ENCODE measurements around the gene ZMPSTE24.

The ZMPSTE24 gene

GRCh38 chr1:40305871-40306270 lies 47.8 kb downstream of the ZMPSTE24 start:
- no peak for DNase-seq

DNA sequence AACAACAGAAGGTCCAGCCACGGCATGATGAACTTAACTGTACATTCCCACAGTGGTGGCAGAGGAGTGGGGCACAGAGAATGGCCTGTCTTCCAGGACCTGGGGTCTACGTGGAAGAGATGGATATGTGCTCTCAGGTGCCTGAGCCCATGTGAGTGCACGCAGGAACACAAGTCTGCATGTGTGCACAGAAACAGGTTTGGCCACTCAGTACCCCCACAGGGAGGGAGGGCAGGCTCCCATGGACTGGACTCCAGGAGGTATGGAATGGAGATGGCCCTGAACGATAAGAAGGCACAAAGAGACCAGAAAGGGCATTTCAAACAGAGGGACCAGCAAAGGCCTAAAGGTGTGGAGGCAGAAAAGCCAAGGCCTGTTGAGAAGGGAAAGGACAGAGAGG lies 48.3 kb downstream of the ZMPSTE24 start:
- DNase-seq = no peak

- DNase-seq = no peak
These were observed 49.1 kb downstream of the ZMPSTE24 start for GRCh38 chr1:40307186-40307585.

GRCh38 chr1:40308036-40308727 lies 50.1 kb downstream of the ZMPSTE24 start:
- no peak for DNase-seq

DNA sequence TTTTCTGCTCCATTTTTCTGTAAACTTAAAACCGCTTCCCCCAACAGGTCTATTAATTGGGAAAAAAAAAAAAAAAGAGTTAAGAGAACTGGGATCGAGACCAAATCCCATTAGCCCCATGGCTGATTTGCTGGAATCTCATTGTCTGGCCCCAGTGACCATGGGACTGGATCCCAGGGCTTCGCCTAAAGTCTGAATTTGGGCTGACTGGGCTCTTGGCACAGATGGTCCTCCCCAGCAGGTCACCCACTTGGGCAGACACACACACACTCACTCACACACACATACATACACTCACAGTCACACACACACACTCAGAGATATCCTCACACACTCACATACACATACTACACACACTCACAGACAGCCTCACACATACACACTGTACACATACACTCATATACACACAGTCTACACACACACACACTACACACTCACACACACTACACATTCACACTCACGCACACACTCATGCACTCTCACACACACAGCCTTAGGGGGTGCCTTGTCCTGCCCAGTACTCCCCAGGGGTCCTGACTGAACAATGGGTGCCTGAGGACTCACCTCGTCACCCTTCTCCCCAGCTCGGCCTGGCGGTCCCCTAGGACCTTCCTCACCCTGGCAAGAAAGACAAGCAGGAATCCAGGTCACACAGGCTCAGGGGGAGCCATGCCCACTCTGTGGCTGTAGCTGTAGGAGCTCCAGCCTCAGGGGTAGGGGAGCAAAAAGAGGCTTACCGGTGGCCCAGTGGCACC lies 51.5 kb downstream of the ZMPSTE24 start:
- no peak for DNase-seq

DNA sequence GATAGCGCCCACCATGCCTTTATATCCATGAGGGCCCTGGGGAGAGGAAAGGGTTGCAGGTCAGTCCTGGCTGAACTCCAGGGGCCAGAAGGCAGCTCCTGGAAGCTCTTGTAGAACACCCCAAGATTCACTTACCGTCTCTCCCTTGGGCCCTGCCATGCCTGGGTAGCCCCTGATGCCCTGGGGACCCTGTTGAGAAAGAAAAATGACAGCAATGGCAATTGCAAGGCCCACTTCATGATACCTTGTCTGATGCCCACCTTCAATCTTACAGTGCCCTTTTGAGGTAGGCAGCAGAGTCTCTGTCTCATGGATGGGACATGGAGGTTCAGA lies 52.1 kb downstream of the ZMPSTE24 start:
- no peak for DNase-seq

GRCh38 chr1:40310983-40311642 lies 53.1 kb downstream of the ZMPSTE24 start:
- DNase-seq = no peak

- no peak for DNase-seq
These were observed 53.7 kb downstream of the ZMPSTE24 start for GRCh38 chr1:40311692-40312091.

DNA sequence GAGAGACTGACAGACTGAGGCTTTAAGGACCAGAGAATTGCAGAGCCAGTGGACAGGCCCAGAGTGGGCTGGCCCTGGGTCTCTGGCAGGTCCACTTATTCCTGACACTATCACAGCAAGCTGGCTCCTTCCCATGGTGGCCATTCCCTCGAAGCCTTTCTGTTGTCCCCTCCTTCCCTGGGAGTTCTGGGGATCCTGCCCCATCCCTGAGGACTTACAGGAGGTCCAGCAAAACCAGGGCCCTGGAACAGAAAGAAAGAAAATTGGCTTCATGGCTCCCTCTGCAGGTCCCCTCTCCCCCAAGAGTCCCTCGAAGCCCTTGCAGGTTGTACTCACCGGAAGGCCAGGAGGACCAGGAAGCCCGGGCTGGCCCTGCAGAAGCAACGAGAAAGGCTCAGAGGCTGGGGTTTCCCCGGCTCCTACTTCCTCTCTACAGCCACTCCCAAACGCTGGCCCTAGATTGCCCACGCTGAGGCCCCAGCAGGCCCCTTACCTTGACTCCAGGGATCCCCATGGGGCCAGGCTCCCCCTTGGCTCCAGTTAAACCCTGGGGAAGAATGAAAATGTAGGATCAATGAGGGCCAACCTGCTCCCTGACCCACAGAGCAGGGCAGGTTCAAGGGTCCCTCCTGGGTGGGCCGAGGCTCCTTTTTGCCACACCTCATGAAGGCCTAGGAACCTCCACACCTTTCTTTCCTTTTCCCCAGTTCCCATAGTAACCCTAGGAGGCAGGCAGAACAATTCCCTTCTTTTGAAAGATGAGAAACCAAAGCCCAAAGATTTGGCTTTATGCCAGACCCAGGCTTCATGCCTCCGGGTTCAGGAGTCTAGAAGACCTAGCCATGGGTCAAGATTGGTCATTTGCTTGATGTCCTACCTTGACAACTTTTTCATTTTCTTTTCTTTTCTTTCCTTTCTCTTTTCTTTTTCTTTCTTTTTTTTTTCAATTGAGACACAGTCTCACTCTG lies 54.5 kb downstream of the ZMPSTE24 start:
- no peak for DNase-seq

DNA sequence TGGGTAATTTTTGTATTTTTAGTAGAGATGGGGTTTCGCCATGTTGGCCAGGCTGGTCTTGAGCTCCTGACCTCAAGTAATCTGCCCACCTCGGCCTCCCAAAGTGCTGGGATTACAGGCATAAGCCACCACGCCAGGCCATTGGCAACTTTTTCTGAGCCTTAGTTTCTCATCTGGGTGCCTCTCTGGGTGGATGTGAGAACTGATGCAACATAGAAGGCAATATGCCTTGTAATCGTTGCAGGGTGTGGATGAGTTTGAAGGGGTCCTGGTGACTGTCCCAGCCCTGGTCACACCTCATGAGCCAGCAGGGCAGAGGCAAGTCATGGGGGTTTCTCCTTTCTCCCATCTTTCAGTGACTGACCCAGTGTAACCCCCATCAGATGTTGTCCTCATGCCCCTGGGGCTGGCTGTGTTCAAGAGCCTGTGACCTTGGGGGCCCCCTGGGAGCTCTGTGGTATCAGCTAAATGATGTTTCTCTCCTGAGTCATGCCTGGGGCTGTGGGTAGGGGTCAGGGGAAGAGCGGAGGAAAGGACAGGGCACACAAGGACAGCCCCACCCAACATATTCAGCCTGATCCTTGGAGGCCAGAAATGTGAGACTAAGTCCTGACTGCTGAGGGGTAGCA lies 55.4 kb downstream of the ZMPSTE24 start:
- no peak for DNase-seq

- no peak for DNase-seq
These were observed 56.1 kb downstream of the ZMPSTE24 start for GRCh38 chr1:40313958-40314720.

- no peak for DNase-seq
These were observed 56.7 kb downstream of the ZMPSTE24 start for GRCh38 chr1:40314721-40315238.

DNA sequence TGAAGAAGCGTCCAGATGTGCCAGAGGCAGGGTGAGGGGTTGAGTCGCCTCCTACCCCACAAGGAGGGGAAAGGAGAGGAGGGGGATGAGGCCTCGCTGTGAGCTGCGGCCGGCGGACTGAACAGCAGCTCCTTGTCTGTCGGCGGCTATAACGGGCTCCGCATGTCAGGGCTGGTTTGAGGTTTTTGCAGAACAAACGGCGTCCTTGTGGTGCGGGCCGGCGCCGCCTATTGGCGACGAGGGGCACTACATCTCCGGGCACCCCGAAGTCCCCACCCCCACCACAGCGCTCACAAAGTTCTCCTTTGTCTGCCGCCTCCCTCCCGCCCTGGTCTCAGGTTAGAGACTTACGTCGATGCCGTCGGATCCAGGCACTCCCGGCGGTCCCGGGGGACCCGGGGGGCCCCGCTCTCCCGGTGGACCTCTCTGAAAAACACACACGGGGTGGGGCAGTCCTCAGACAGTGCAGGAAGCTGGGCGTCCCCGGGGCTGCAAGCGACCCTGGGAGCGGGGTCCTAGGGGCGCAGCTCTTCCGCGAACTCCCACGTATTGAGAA lies 57.3 kb downstream of the ZMPSTE24 start:
- DNase-seq = peak; percentile 68

- no peak for DNase-seq
These were observed 58.0 kb downstream of the ZMPSTE24 start for GRCh38 chr1:40315795-40316594.

DNA sequence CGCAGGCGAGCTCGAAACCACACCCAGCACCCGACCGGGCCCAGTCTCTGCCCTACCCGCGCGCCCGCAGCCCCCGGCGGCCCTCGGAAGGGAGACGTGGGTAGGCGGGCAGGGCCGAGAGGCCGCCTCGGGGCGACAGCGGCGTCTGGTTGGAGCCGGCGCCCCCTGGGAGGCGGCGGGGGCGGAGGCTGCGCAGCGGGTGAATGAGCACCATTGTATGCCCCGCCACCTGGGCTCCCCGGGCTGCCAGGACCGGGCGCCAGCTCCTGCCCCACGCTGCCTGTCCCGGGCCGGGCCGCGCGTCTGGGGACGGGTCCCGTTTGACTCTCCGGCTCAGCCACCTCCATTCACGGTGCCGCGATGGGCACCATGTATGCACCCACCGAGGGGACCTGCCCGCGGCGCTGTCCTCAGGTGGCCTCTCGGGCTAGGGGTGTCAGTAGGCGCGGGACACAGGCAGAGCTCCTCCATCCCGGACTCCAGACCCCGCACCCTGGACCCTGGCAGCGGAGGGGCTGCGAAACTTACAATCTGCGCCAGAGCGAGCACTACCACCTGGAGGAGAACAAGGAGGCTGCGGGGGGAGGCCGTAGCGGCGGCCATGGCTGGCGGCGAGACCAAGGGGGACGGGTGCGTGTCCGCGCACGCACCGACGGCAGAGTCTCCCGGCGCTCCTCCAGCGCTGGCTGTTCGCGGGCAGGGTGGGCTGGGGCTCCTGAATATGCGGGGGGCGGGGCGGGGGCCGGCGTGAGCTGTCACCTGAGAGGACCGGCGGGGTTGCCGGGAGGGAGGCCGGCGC lies 58.8 kb downstream of the ZMPSTE24 start, which contains the start of gene COL9A2:
TSS of gene COL9A2 (minus strand) at position 692 of the 799 bp plus-strand sequence. CDS start at position 603, 89 bp downstream.
- no peak for DNase-seq

GRCh38 chr1:40317394-40318074 lies 59.5 kb downstream of the ZMPSTE24 start:
- no peak for DNase-seq

DNA sequence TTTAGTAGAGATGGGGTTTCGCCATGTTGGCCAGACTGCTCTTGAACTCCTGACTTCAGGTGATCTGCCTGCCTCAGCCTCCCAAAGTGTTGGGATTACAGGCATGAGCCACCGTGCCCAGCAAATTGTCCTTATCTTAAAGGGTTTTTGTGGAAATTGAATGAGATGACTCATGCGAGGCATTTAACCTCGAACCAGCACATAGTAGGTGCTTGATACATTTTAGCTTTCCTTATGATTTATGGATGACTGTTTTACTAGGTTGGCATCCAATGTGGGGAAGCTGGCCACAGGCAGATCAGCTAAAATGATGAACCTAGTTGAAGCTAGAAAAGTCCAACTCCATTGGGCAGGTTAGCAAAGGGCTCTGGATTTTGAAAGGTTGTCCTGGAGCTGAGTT lies 60.4 kb downstream of the ZMPSTE24 start:
- no peak for DNase-seq

DNA sequence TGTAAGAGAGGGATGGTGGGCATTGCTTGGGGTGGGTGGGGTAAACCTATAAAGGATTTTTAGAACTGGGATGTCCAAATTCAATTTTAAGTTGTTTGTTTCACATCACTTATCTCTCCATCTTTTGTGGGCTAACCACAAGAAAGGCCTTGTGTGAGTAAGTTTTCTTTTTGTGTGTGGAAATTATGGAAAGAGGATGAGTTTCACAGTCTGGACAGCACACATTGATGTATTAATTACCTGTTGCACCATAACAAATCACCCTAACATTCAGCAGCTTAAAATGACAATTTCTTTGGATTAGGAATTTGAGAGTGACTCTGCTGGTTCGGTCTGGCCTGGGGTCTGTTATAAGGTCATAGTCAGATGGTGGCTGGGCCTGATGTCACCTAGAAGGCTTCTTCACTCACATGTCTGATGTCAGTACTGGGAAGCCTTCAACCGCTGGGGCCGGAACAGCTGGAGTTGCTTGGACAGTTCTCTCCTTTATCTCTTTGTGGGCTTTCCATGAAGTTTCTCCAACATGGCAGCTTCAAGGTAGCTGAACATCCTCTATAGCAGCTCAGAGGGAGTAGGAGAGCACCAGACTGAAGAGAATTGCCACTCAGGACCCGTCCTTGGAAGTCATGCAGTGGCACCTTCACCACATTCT lies 61.1 kb downstream of the ZMPSTE24 start:
- no peak for DNase-seq

Measured in NCI-H2081 treated with DMSO at 0.1 percent for 48 hours (cell line).